Body of pancreas (tissue), 4 donors: ENCODE results near the gene UBE2G2.

Experiments
- POLR2A ChIP-seq, 3 donors: fragments of 450-650 bp; IDR thresholded peaks; one replicate each; pipeline ENCODE4 v1.6.1; 2016; ENCODE audit warnings: antibody characterized with exemption in 3 of 3, mild to moderate bottlenecking in 2 of 3
- TF ChIP-seq, protein P1 (sequence below), 7 experiments: fragments of 450-650 bp in 4 of 7; fragments of 200-600 bp in 3 of 7; sonication (generic) in 3 of 7; IDR thresholded peaks; one replicate each; pipeline ENCODE4 v1.5.1; 2016 to 2019; ENCODE audit warnings: antibody characterized with exemption in 7 of 7

DNA sequence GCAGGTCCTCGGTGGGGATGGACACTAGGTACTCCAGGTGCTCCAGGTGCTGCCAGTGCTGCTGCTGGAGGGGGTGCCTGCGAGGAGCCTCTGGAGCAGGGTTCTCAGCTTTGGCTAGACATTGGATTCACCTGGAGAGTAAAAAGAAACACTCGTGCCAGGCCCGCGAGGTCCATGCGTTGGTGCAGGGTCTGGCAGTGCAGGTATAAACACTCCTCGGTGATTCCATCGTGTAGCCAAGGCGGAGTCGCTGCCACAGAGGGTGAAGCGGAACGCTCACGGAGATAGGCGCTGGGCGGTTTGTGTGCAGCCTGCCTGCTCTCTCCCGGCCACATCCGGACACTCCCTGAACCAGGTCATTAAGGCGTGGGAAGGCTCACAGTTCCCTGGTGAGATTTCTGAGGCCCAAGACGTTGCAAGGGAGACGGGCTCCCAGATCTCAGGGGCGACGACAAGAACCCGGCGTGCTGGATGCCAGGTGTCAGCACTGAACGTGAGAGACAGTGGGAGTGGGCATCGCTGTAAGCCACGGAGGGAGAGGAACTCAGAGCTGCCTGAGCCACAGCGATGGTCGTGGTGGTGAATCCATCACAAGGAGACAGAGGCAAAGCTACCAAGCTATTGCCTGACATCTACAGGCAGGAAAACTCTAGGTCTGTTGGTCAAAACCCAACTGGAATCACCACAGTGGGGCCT, 33.5 kb upstream of the UBE2G2 start:
- TF ChIP-seq, protein P1, sequence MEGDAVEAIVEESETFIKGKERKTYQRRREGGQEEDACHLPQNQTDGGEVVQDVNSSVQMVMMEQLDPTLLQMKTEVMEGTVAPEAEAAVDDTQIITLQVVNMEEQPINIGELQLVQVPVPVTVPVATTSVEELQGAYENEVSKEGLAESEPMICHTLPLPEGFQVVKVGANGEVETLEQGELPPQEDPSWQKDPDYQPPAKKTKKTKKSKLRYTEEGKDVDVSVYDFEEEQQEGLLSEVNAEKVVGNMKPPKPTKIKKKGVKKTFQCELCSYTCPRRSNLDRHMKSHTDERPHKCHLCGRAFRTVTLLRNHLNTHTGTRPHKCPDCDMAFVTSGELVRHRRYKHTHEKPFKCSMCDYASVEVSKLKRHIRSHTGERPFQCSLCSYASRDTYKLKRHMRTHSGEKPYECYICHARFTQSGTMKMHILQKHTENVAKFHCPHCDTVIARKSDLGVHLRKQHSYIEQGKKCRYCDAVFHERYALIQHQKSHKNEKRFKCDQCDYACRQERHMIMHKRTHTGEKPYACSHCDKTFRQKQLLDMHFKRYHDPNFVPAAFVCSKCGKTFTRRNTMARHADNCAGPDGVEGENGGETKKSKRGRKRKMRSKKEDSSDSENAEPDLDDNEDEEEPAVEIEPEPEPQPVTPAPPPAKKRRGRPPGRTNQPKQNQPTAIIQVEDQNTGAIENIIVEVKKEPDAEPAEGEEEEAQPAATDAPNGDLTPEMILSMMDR (IDR thresholded peaks at IDR 0.05) = no peak
- no peak for TF ChIP-seq POLR2A (IDR thresholded peaks at IDR 0.05)
